H9 (cell line): Measurements from ENCODE around the gene KBTBD3. TPM values are rescaled to one million over a fixed set of nuclear protein-coding genes. Genes with fewer than 3 reads are reported as not detected.

ENCODE experiments used
- DNase-seq: peaks from one replicate; pipeline ENCODE4 v3.0.0-alpha.2; 2017
- H2AFZ ChIP-seq: one replicate; pipeline ENCODE4 v1.6.1; 2013; ENCODE audit warnings: mild to moderate bottlenecking, low read length, control low read depth, moderate library complexity
- H2AK5ac ChIP-seq: 2 replicates; pipeline ENCODE4 v1.6.1; 2013; ENCODE audit warnings: low read length, control low read depth, mixed read lengths; ENCODE audit not compliant: insufficient read length
- H2BK120ac ChIP-seq: one replicate; pipeline ENCODE4 v1.6.1; 2013; ENCODE audit warnings: low read depth, mild to moderate bottlenecking, low read length, control low read depth, inconsistent platforms; ENCODE audit not compliant: poor library complexity, severe bottlenecking
- H2BK12ac ChIP-seq: 2 replicates; pipeline ENCODE4 v1.6.1; 2013; ENCODE audit warnings: low read length, control low read depth, mixed read lengths, low read depth; ENCODE audit not compliant: insufficient read length
- H2BK15ac ChIP-seq: 2 replicates; pipeline ENCODE4 v1.6.1; 2013; ENCODE audit warnings: low read depth, low read length, control low read depth
- H2BK20ac ChIP-seq: one replicate; pipeline ENCODE4 v1.6.1; 2013; ENCODE audit warnings: low read depth, mild to moderate bottlenecking, low read length, control low read depth, inconsistent platforms; ENCODE audit not compliant: poor library complexity, severe bottlenecking
- H2BK5ac ChIP-seq: 2 replicates; pipeline ENCODE4 v1.6.1; 2013; ENCODE audit warnings: low read length, control low read depth, mixed read lengths; ENCODE audit not compliant: insufficient read length
- H3K14ac ChIP-seq: 2 replicates; pipeline ENCODE4 v1.6.1; 2013; ENCODE audit warnings: low read length, control low read depth; ENCODE audit not compliant: insufficient read depth
- H3K18ac ChIP-seq: 2 replicates; pipeline ENCODE4 v1.6.1; 2013; ENCODE audit warnings: low read depth, mild to moderate bottlenecking, mixed read lengths, low read length, control low read depth; ENCODE audit not compliant: insufficient read length
- H3K23ac ChIP-seq: 2 replicates; pipeline ENCODE4 v1.6.1; 2013; ENCODE audit warnings: low read length, control low read depth, mixed read lengths, low read depth; ENCODE audit not compliant: insufficient read length
- H3K23me2 ChIP-seq: 2 replicates; pipeline ENCODE4 v1.6.1; 2013; ENCODE audit warnings: low read depth, mild to moderate bottlenecking, mixed read lengths, low read length, control low read depth; ENCODE audit not compliant: insufficient read length, poor library complexity, severe bottlenecking
- H3K27ac ChIP-seq: 2 replicates; pipeline ENCODE4 v1.5.1; 2013; ENCODE audit warnings: low read length, control low read depth, mixed read lengths, low read depth; ENCODE audit not compliant: insufficient read length
- H3K27me3 ChIP-seq: 2 replicates; pipeline ENCODE4 v1.6.1; 2013; ENCODE audit warnings: low read length, control low read depth, inconsistent platforms; ENCODE audit not compliant: insufficient read depth
- H3K4ac ChIP-seq: 2 replicates; pipeline ENCODE4 v1.6.1; 2013; ENCODE audit warnings: low read depth, mild to moderate bottlenecking, control low read depth, inconsistent platforms, low read length, moderate library complexity
- H3K4me1 ChIP-seq: 2 replicates; pipeline ENCODE4 v1.6.1; 2013; ENCODE audit warnings: low read length, control low read depth, inconsistent platforms; ENCODE audit not compliant: insufficient read depth
- H3K4me2 ChIP-seq: 2 replicates; pipeline ENCODE4 v1.6.1; 2013; ENCODE audit warnings: low read length, control low read depth, mixed read lengths; ENCODE audit not compliant: insufficient read length, insufficient read depth
- H3K56ac ChIP-seq: 2 replicates; pipeline ENCODE4 v1.6.1; 2013; ENCODE audit warnings: low read depth, mild to moderate bottlenecking, mixed read lengths, low read length, control low read depth; ENCODE audit not compliant: insufficient read length
- H3K79me1 ChIP-seq: 2 replicates; pipeline ENCODE4 v1.6.1; 2013; ENCODE audit warnings: low read depth, mild to moderate bottlenecking, moderate library complexity, low read length, control low read depth, inconsistent platforms; ENCODE audit not compliant: insufficient read depth, poor library complexity, severe bottlenecking
- H3K79me2 ChIP-seq: 2 replicates; pipeline ENCODE4 v1.6.1; 2013; ENCODE audit warnings: low read length, control low read depth, inconsistent platforms; ENCODE audit not compliant: insufficient read depth
- H3K9ac ChIP-seq: 2 replicates; pipeline ENCODE4 v1.6.1; 2013; ENCODE audit warnings: low read length, control low read depth, mixed read lengths; ENCODE audit not compliant: insufficient read length; ENCODE audit errors: extremely low read depth
- H3K9me3 ChIP-seq: one replicate; pipeline ENCODE4 v1.6.1; 2013; ENCODE audit warnings: low read depth, low read length, inconsistent platforms; ENCODE audit not compliant: control insufficient read depth
- H3T11ph ChIP-seq: one replicate; pipeline ENCODE4 v1.6.1; 2013; ENCODE audit warnings: mild to moderate bottlenecking, low read length, control low read depth, inconsistent platforms
- H4K20me1 ChIP-seq: one replicate; pipeline ENCODE4 v1.6.1; 2013; ENCODE audit not compliant: control insufficient read depth, insufficient read length, insufficient read depth
- H4K5ac ChIP-seq: 2 replicates; pipeline ENCODE4 v1.6.1; 2013; ENCODE audit warnings: low read depth, mild to moderate bottlenecking, mixed read lengths, low read length, control low read depth; ENCODE audit not compliant: insufficient read length
- H4K8ac ChIP-seq: replicated peaks from 2 replicates; pipeline ENCODE4 v1.6.1; 2013; ENCODE audit warnings: low read length, control low read depth, mixed read lengths, low read depth; ENCODE audit not compliant: insufficient read length
- H4K91ac ChIP-seq: 2 replicates; pipeline ENCODE4 v1.6.1; 2013; ENCODE audit warnings: low read depth, mild to moderate bottlenecking, moderate library complexity, mixed read lengths, low read length, control low read depth; ENCODE audit not compliant: insufficient read length
- H3K27ac Mint-ChIP-seq, 3 experiments: 2 replicates in 2 of 3; 3 replicates in 1 of 3; pipeline ENCODE4 v1.8.0; 2020 to 2021; ENCODE audit warnings: mixed read lengths in 3 of 3, mild to moderate bottlenecking in 1 of 3, moderate library complexity in 1 of 3
- H3K27me3 Mint-ChIP-seq: 2 replicates; pipeline ENCODE4 v1.8.0; 2021; ENCODE audit warnings: low read depth, mild to moderate bottlenecking, moderate library complexity, mixed read lengths
- H3K36me3 Mint-ChIP-seq, 3 experiments: 2 replicates in 2 of 3; 3 replicates in 1 of 3; pipeline ENCODE4 v1.8.0; 2020 to 2021; ENCODE audit warnings: low read depth in 3 of 3, mixed read lengths in 3 of 3; ENCODE audit not compliant: insufficient read depth in 1 of 3
- H3K4me1 Mint-ChIP-seq, 2 experiments: 2 replicates each; pipeline ENCODE4 v1.8.0; 2020; ENCODE audit warnings: mixed read lengths in 2 of 2
- H3K4me3 Mint-ChIP-seq, 2 experiments: 2 replicates in 1 of 2; 3 replicates in 1 of 2; pipeline ENCODE4 v1.8.0; 2020 to 2021; ENCODE audit warnings: mild to moderate bottlenecking in 2 of 2, mixed read lengths in 2 of 2, moderate library complexity in 1 of 2
- H3K9me3 Mint-ChIP-seq, 2 experiments: 2 replicates in 1 of 2; 3 replicates in 1 of 2; pipeline ENCODE4 v1.8.0; 2020; ENCODE audit warnings: mild to moderate bottlenecking in 2 of 2, mixed read lengths in 2 of 2, moderate library complexity in 1 of 2
- total RNA-seq: library from RNA; stranded (reverse); gene quantifications from 2 replicates; pipeline ENCODE4 v1.2.1, GENCODE V29; 2021
- TF ChIP-seq, protein P1 (sequence below): fragments of 200-600 bp; sonication (generic); conservative IDR thresholded peaks from 3 replicates; pipeline ENCODE4 v1.8.0; 2021; ENCODE audit warnings: antibody characterized with exemption, mild to moderate bottlenecking

KBTBD3 gene
- total RNA-seq, 1 experiment from 2014 or later, result 2.4 TPM

DNA sequence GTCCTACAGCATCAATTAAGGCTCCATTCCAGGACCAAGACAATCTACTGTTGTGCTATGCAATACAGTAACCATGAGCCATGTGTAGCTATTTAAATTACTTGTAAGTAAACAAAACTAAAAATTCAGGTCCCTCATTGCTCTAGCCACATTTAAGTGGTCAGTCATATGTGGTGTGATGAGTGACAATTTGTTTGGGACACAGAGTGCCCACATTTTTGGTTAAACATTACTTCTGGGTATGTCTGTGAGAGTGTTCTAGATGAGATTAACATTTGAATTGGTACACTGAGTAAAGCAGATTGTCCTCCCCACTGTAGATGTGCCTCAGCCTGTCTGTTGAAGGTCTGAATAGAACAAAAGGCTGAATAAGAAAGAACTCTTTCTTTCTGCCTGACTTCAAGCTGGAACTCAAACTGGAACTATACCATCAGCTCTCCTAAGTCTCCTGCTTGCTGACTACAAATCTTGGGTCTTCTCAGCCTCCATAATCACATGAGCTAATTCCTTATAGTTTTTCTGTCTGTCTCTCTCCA lies 15.8 kb downstream of the KBTBD3 start:
- Histone ChIP-seq H3K23ac (no peak overlapping the region), H4K8ac (no peak overlapping the region), H2BK20ac (no peak overlapping the region), H2AK5ac (no peak overlapping the region), H3K4ac (no peak overlapping the region), H3K79me1 (no peaks in the 10 kb centered on the region), H2BK15ac (no peak overlapping the region), H3K27ac (no peak overlapping the region), H3K9me3 (no peaks in the 10 kb centered on the region), H3K56ac (no peak overlapping the region), H4K91ac (no peak overlapping the region), H3K4me1 (peaks cover 2% of the 10 kb centered on the region; the same call in 1 of the 2 replicates), H3K79me2 (no peaks in the 10 kb centered on the region), H4K5ac (no peak overlapping the region), H3K14ac (no peak overlapping the region), H2BK12ac (no peak overlapping the region), H4K20me1 (no peaks in the 10 kb centered on the region), H2BK120ac (no peak overlapping the region), H3K27me3 (no peaks in the 10 kb centered on the region), H3K23me2 (no peaks in the 10 kb centered on the region), H3K4me2 (no peak overlapping the region), H2AFZ (no peak overlapping the region), H2BK5ac (no peak overlapping the region), H3T11ph (no peak overlapping the region), H3K9ac (no peak overlapping the region), H3K18ac (no peak overlapping the region)
- Mint-ChIP-seq H3K4me3 (no peak overlapping the region), H3K9me3 (no peaks in the 10 kb centered on the region), H3K27ac (peak overlapping the region; percentile 68 to 88 (median 88); a peak in 4 of 7 replicates), H3K27me3 (no peaks in the 10 kb centered on the region), H3K4me1 (peaks cover 13 to 14% of the 10 kb centered on the region in 2 experiments), H3K36me3 (peaks cover 2 to 6% (median 3%) of the 10 kb centered on the region in 3 experiments; a peak in 5 of 7 replicates)
- DNase-seq, result no peak
- TF ChIP-seq, protein P1, sequence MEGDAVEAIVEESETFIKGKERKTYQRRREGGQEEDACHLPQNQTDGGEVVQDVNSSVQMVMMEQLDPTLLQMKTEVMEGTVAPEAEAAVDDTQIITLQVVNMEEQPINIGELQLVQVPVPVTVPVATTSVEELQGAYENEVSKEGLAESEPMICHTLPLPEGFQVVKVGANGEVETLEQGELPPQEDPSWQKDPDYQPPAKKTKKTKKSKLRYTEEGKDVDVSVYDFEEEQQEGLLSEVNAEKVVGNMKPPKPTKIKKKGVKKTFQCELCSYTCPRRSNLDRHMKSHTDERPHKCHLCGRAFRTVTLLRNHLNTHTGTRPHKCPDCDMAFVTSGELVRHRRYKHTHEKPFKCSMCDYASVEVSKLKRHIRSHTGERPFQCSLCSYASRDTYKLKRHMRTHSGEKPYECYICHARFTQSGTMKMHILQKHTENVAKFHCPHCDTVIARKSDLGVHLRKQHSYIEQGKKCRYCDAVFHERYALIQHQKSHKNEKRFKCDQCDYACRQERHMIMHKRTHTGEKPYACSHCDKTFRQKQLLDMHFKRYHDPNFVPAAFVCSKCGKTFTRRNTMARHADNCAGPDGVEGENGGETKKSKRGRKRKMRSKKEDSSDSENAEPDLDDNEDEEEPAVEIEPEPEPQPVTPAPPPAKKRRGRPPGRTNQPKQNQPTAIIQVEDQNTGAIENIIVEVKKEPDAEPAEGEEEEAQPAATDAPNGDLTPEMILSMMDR, result no peak
